ENCODE data around the gene SGCG.
A peak's percentile ranks its signal among the peaks of the same experiment; 100 is the strongest.

DNA sequence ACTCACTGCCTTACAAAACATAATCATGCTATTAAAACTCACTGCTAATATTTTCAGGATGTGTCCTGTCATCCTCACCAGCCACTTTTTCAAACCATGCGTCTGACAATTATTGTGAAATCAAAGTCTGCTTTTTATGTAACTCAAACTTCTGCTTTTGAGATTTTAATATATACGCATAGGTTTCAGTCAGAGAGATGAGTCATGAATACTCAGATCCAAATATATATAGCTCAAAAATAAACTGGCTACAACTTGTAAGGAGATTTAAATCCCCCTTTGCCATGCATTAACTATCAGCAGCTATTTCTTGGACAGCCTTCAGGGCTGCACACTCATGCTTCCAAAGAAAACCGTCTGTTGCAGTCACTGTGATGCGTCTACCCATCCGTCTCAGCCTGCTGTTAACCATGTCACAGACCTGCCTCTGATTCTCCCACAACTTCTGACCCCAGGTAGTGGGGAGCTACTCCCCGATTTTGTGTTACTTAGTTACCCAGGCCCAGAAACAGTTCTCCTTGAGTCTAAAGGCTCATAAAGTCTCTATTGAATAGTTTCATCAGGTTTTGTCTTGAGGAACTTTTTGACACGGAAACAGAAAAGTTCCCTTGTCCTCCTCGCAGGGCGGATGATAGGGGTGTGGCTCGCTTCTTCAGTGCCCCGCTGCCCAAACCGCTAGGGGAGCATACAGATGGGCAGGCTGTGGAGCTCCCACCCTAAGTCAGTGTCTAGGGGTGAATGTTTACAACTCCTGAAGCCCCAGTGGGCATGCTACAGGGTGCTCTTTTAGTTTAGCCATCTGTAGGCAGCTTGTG lies 33.8 kb upstream of the SGCG start:
- TF ChIP-seq, protein P1, sequence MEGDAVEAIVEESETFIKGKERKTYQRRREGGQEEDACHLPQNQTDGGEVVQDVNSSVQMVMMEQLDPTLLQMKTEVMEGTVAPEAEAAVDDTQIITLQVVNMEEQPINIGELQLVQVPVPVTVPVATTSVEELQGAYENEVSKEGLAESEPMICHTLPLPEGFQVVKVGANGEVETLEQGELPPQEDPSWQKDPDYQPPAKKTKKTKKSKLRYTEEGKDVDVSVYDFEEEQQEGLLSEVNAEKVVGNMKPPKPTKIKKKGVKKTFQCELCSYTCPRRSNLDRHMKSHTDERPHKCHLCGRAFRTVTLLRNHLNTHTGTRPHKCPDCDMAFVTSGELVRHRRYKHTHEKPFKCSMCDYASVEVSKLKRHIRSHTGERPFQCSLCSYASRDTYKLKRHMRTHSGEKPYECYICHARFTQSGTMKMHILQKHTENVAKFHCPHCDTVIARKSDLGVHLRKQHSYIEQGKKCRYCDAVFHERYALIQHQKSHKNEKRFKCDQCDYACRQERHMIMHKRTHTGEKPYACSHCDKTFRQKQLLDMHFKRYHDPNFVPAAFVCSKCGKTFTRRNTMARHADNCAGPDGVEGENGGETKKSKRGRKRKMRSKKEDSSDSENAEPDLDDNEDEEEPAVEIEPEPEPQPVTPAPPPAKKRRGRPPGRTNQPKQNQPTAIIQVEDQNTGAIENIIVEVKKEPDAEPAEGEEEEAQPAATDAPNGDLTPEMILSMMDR (IDR thresholded peaks at IDR 0.05; ENCODE audit: low read depth, low read length): no peak
- TF ChIP-seq, protein P2, sequence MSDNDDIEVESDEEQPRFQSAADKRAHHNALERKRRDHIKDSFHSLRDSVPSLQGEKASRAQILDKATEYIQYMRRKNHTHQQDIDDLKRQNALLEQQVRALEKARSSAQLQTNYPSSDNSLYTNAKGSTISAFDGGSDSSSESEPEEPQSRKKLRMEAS (IDR thresholded peaks at IDR 0.05; ENCODE audit: low read depth, low read length): peak; percentile 79
- TF ChIP-seq POLR2A (IDR thresholded peaks at IDR 0.05; ENCODE audit: extremely low read depth, insufficient read length): no peak
- peak; percentile 88 for TF ChIP-seq MYC (IDR thresholded peaks at IDR 0.05; ENCODE audit: low read depth, low read length)
